Right kidney (tissue), 1 donor: ENCODE measurements around the gene NSUN6.

ENCODE experiments used
- DNase-seq: peaks from one replicate; pipeline ENCODE4 v3.0.0-alpha.2; 2016

The NSUN6 gene

GRCh38 chr10:18561861-18562551, 89.4 kb downstream of the NSUN6 start:
- no peak for DNase-seq

- DNase-seq, result no peak
Observed at GRCh38 chr10:18557960-18558359, 93.4 kb downstream of the NSUN6 start.

GRCh38 chr10:18556522-18557147, 94.8 kb downstream of the NSUN6 start:
- DNase-seq, result no peak

GRCh38 chr10:18554479-18554878, 96.9 kb downstream of the NSUN6 start:
- no peak for DNase-seq

- no peak for DNase-seq
Observed at GRCh38 chr10:18551473-18551872, 99.9 kb downstream of the NSUN6 start.

GRCh38 chr10:18549105-18549504, 102.3 kb downstream of the NSUN6 start:
- DNase-seq, result no peak

GRCh38 chr10:18545621-18546305, 105.6 kb downstream of the NSUN6 start:
- DNase-seq, result no peak

- DNase-seq, result no peak
Observed at GRCh38 chr10:18542832-18543231, 108.6 kb downstream of the NSUN6 start.

GRCh38 chr10:18540195-18540594, 111.2 kb downstream of the NSUN6 start:
- no peak for DNase-seq

- no peak for DNase-seq
Observed at GRCh38 chr10:18539335-18539734, 112.1 kb downstream of the NSUN6 start.

- DNase-seq, result no peak
Observed at GRCh38 chr10:18533896-18534295, 117.5 kb downstream of the NSUN6 start.

GRCh38 chr10:18532881-18533535, 118.4 kb downstream of the NSUN6 start:
- DNase-seq, result no peak

GRCh38 chr10:18528292-18528691, 123.1 kb downstream of the NSUN6 start:
- no peak for DNase-seq

GRCh38 chr10:18527687-18528086, 123.7 kb downstream of the NSUN6 start:
- DNase-seq, result no peak

- no peak for DNase-seq
Observed at GRCh38 chr10:18523858-18524257, 127.5 kb downstream of the NSUN6 start.

GRCh38 chr10:18523025-18523424, 128.4 kb downstream of the NSUN6 start:
- DNase-seq, result no peak

GRCh38 chr10:18516851-18517250, 134.5 kb downstream of the NSUN6 start:
- DNase-seq, result no peak

- DNase-seq, result no peak
Observed at GRCh38 chr10:18514537-18514936, 136.8 kb downstream of the NSUN6 start.

GRCh38 chr10:18508587-18508986, 142.8 kb downstream of the NSUN6 start:
- no peak for DNase-seq

GRCh38 chr10:18505456-18506118, 145.8 kb downstream of the NSUN6 start:
- no peak for DNase-seq

- DNase-seq, result no peak
Observed at GRCh38 chr10:18504161-18504560, 147.2 kb downstream of the NSUN6 start.

- DNase-seq, result no peak
Observed at GRCh38 chr10:18501629-18502028, 149.8 kb downstream of the NSUN6 start.

- DNase-seq, result no peak
Observed at GRCh38 chr10:18501198-18501597, 150.2 kb downstream of the NSUN6 start.
